HepG2 (cell line): ENCODE measurements around the gene MRFAP1L1. TPM values are rescaled to one million over a fixed set of nuclear protein-coding genes. Genes with fewer than 3 reads are reported as not detected.

Experiments
- ARNTL ChIP-seq: sonication (generic); formaldehyde crosslinking; IDR thresholded peaks from 2 replicates; pipeline ENCODE4 v1.4.0; 2020; ENCODE audit warnings: mild to moderate bottlenecking, missing genetic modification reagents
- CCAR2 ChIP-seq: fragments of 200-400 bp; formaldehyde crosslinking; optimal IDR thresholded peaks from 2 replicates; pipeline ENCODE3; 2018; ENCODE audit warnings: low read depth, mild to moderate bottlenecking, low read length, moderate library complexity
- NFE2 ChIP-seq: sonication (generic); formaldehyde crosslinking; IDR thresholded peaks from 2 replicates; pipeline ENCODE4 v1.4.0; 2020; ENCODE audit warnings: missing genetic modification reagents
- NR1H2 ChIP-seq: sonication (generic); formaldehyde crosslinking; IDR thresholded peaks from 2 replicates; pipeline ENCODE4 v1.8.1; 2022; ENCODE audit warnings: low read depth, missing genetic modification reagents, borderline replicate concordance
- SATB2 ChIP-seq: sonication (generic); formaldehyde crosslinking; IDR thresholded peaks from 2 replicates; pipeline ENCODE4 v1.5.0; 2020; ENCODE audit warnings: missing genetic modification reagents
- SRY ChIP-seq: sonication (generic); formaldehyde crosslinking; IDR thresholded peaks from 2 replicates; pipeline ENCODE4 v1.8.0; 2022; ENCODE audit warnings: mild to moderate bottlenecking, missing genetic modification reagents
- ZNF382 ChIP-seq: sonication (generic); formaldehyde crosslinking; IDR thresholded peaks from 2 replicates; pipeline ENCODE4 v1.5.0; 2020; ENCODE audit warnings: missing genetic modification reagents, mild to moderate bottlenecking, borderline replicate concordance
- ZNF407 ChIP-seq: sonication (generic); formaldehyde crosslinking; IDR thresholded peaks from one replicate; pipeline ENCODE4 v1.5.1; 2020; ENCODE audit warnings: mild to moderate bottlenecking, missing genetic modification reagents; ENCODE audit errors: not compliant biosample characterization
- polyA plus RNA-seq, 8 experiments: library from polyadenylated mRNA; depleted of rRNA in 3 of 8; stranded (reverse) in 7 of 8; unstranded in 1 of 8; fragments of >200 nt; fragmentation: Illumina TruSeq in 4 of 8; extraction: Trizol in 4 of 8; gene quantifications; 2 replicates each; pipeline versions ENCODE4 v1.2.1 to v1.2.3, GENCODE V29; 2011 to 2016; ENCODE audit warnings: low read depth in 4 of 8, missing spikeins in 1 of 8, mixed read lengths in 1 of 8; ENCODE audit not compliant: insufficient read depth in 1 of 8
- total RNA-seq, 5 experiments: library from RNA; depleted of rRNA; stranded (reverse); fragments of >200 nt; fragmentation: Illumina TruSeq; extraction: Trizol; gene quantifications; 2 replicates each; pipeline ENCODE4 v1.2.3, GENCODE V29; 2016; ENCODE audit warnings: low read depth in 1 of 5
- TF ChIP-seq, protein P1 (sequence below): sonication (generic); formaldehyde crosslinking; IDR thresholded peaks from 2 replicates; pipeline ENCODE4 v1.4.0; 2020; ENCODE audit warnings: missing genetic modification reagents
- TF ChIP-seq, protein P2 (sequence below): sonication (generic); formaldehyde crosslinking; IDR thresholded peaks from 2 replicates; pipeline ENCODE4 v1.5.0; 2020; ENCODE audit warnings: mild to moderate bottlenecking, missing genetic modification reagents

Gene MRFAP1L1
- total and polyA plus RNA-seq, 2 of the 13 experiments (the other 11 are each of a cell fraction or from before 2014, with no cell fraction given) = 44.8 to 76.6 TPM

- TF ChIP-seq SRY (CRISPR knock-in tag) (0 out of 2 replicates have a peak, but pooled peaks have one; percentile 54), ARNTL (CRISPR knock-in tag) (peak; percentile 83), NFE2 (CRISPR knock-in tag) (no peak), NR1H2 (no peak), ZNF382 (CRISPR knock-in tag) (no peak), ZNF407 (peak; percentile 43), SATB2 (CRISPR knock-in tag) (no peak), CCAR2 (no peak)
- TF ChIP-seq, protein P1, sequence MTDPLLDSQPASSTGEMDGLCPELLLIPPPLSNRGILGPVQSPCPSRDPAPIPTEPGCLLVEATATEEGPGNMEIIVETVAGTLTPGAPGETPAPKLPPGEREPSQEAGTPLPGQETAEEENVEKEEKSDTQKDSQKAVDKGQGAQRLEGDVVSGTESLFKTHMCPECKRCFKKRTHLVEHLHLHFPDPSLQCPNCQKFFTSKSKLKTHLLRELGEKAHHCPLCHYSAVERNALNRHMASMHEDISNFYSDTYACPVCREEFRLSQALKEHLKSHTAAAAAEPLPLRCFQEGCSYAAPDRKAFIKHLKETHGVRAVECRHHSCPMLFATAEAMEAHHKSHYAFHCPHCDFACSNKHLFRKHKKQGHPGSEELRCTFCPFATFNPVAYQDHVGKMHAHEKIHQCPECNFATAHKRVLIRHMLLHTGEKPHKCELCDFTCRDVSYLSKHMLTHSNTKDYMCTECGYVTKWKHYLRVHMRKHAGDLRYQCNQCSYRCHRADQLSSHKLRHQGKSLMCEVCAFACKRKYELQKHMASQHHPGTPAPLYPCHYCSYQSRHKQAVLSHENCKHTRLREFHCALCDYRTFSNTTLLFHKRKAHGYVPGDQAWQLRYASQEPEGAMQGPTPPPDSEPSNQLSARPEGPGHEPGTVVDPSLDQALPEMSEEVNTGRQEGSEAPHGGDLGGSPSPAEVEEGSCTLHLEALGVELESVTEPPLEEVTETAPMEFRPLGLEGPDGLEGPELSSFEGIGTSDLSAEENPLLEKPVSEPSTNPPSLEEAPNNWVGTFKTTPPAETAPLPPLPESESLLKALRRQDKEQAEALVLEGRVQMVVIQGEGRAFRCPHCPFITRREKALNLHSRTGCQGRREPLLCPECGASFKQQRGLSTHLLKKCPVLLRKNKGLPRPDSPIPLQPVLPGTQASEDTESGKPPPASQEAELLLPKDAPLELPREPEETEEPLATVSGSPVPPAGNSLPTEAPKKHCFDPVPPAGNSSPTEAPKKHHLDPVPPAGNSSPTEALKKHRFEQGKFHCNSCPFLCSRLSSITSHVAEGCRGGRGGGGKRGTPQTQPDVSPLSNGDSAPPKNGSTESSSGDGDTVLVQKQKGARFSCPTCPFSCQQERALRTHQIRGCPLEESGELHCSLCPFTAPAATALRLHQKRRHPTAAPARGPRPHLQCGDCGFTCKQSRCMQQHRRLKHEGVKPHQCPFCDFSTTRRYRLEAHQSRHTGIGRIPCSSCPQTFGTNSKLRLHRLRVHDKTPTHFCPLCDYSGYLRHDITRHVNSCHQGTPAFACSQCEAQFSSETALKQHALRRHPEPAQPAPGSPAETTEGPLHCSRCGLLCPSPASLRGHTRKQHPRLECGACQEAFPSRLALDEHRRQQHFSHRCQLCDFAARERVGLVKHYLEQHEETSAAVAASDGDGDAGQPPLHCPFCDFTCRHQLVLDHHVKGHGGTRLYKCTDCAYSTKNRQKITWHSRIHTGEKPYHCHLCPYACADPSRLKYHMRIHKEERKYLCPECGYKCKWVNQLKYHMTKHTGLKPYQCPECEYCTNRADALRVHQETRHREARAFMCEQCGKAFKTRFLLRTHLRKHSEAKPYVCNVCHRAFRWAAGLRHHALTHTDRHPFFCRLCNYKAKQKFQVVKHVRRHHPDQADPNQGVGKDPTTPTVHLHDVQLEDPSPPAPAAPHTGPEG (CRISPR knock-in tag) = no peak
- TF ChIP-seq, protein P2, sequence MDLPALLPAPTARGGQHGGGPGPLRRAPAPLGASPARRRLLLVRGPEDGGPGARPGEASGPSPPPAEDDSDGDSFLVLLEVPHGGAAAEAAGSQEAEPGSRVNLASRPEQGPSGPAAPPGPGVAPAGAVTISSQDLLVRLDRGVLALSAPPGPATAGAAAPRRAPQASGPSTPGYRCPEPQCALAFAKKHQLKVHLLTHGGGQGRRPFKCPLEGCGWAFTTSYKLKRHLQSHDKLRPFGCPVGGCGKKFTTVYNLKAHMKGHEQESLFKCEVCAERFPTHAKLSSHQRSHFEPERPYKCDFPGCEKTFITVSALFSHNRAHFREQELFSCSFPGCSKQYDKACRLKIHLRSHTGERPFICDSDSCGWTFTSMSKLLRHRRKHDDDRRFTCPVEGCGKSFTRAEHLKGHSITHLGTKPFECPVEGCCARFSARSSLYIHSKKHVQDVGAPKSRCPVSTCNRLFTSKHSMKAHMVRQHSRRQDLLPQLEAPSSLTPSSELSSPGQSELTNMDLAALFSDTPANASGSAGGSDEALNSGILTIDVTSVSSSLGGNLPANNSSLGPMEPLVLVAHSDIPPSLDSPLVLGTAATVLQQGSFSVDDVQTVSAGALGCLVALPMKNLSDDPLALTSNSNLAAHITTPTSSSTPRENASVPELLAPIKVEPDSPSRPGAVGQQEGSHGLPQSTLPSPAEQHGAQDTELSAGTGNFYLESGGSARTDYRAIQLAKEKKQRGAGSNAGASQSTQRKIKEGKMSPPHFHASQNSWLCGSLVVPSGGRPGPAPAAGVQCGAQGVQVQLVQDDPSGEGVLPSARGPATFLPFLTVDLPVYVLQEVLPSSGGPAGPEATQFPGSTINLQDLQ (CRISPR knock-in tag) = no peak
These were observed 13.7 kb downstream of the MRFAP1L1 start (continued) for GRCh38 chr4:6695660-6696610.
